Right kidney (tissue), 1 donor: ENCODE measurements around the gene CRKL.
"Not testable (repeated sequence)": the region's sequence is repeated elsewhere in the genome, so short reads cannot be mapped to it uniquely, and the experiment has no call there.

Experiments
- DNase-seq: peaks from one replicate; pipeline ENCODE4 v3.0.0-alpha.2; 2016

CRKL gene

GRCh38 chr22:20899827-20900423 lies 17.3 kb upstream of the CRKL start:
- no peak for DNase-seq

- DNase-seq = not testable (repeated sequence)
These were observed 15.8 kb upstream of the CRKL start for GRCh38 chr22:20901093-20902033.

- no peak for DNase-seq
These were observed 14.1 kb upstream of the CRKL start for GRCh38 chr22:20903093-20903492.

GRCh38 chr22:20904008-20904979 lies 12.9 kb upstream of the CRKL start:
- no peak for DNase-seq

GRCh38 chr22:20904980-20905355 lies 12.2 kb upstream of the CRKL start:
- DNase-seq = no peak

GRCh38 chr22:20905415-20906386 lies 11.5 kb upstream of the CRKL start:
- DNase-seq = no peak

- no peak for DNase-seq
These were observed 10.8 kb upstream of the CRKL start for GRCh38 chr22:20906387-20906767.

- DNase-seq = not testable (repeated sequence)
These were observed 8.5 kb upstream of the CRKL start for GRCh38 chr22:20908717-20909116.

GRCh38 chr22:20909543-20910303 lies 7.5 kb upstream of the CRKL start:
- no peak for DNase-seq

- no peak for DNase-seq
These were observed 4.7 kb upstream of the CRKL start for GRCh38 chr22:20912494-20912893.

- DNase-seq = no peak
These were observed 1.5 kb downstream of the CRKL start for GRCh38 chr22:20918663-20919218.

GRCh38 chr22:20919718-20920117 lies 2.5 kb downstream of the CRKL start:
- DNase-seq = no peak

GRCh38 chr22:20920881-20921203 lies 3.6 kb downstream of the CRKL start:
- no peak for DNase-seq

GRCh38 chr22:20922141-20922751 lies 5.0 kb downstream of the CRKL start:
- DNase-seq = no peak

- no peak for DNase-seq
These were observed 9.0 kb downstream of the CRKL start for GRCh38 chr22:20926243-20926642.

GRCh38 chr22:20927940-20928572 lies 10.8 kb downstream of the CRKL start:
- no peak for DNase-seq

GRCh38 chr22:20928573-20928967 lies 11.4 kb downstream of the CRKL start:
- no peak for DNase-seq

- DNase-seq = no peak
These were observed 12.8 kb downstream of the CRKL start for GRCh38 chr22:20930004-20930403.

GRCh38 chr22:20930435-20930834 lies 13.2 kb downstream of the CRKL start:
- not testable (repeated sequence) for DNase-seq
